PFSK-1 (cell line): ENCODE measurements around the gene MAP3K9.

ENCODE experiments used
- FOXP2 ChIP-seq: optimal IDR thresholded peaks from 2 replicates; pipeline ENCODE3; 2011; ENCODE audit warnings: borderline replicate concordance, control low read depth, inconsistent platforms; ENCODE audit not compliant: insufficient read depth; ENCODE audit errors: extremely low read length, extremely low read depth
- POLR2AphosphoS5 ChIP-seq: IDR thresholded peaks from 2 replicates; pipeline ENCODE4 v1.6.1; 2012; ENCODE audit warnings: low read depth, mild to moderate bottlenecking, control low read depth, low read length, moderate library complexity
- REST ChIP-seq, 2 experiments: IDR thresholded peaks; 2 replicates each; pipeline versions ENCODE4 v1.6.1 to v1.8.0; 2011 to 2012; ENCODE audit warnings: low read depth in 2 of 2, low read length in 2 of 2, control low read depth in 1 of 2, inconsistent platforms in 1 of 2, mild to moderate bottlenecking in 1 of 2, moderate library complexity in 1 of 2; ENCODE audit not compliant: insufficient read depth in 1 of 2
- SIN3A ChIP-seq: IDR thresholded peaks from 2 replicates; pipeline ENCODE4 v1.6.1; 2012; ENCODE audit warnings: mild to moderate bottlenecking, low read length, moderate library complexity, borderline replicate concordance; ENCODE audit not compliant: insufficient read depth
- TAF1 ChIP-seq: IDR thresholded peaks from 2 replicates; pipeline ENCODE4 v1.6.1; 2012; ENCODE audit warnings: low read length, control low read depth, borderline replicate concordance; ENCODE audit not compliant: insufficient read depth

Gene MAP3K9

GRCh38 chr14:70742316-70742715 is 67.0 kb downstream of the MAP3K9 start:
- no peak for TF ChIP-seq REST (IDR thresholded peaks at IDR 0.05; ENCODE audit: insufficient read depth in 1 of 2, low read depth in 2 of 2, low read length in 2 of 2)
- TF ChIP-seq FOXP2 = no peak
- TF ChIP-seq POLR2AphosphoS5 = no peak
- no peak for TF ChIP-seq SIN3A
- no peak for TF ChIP-seq TAF1

DNA sequence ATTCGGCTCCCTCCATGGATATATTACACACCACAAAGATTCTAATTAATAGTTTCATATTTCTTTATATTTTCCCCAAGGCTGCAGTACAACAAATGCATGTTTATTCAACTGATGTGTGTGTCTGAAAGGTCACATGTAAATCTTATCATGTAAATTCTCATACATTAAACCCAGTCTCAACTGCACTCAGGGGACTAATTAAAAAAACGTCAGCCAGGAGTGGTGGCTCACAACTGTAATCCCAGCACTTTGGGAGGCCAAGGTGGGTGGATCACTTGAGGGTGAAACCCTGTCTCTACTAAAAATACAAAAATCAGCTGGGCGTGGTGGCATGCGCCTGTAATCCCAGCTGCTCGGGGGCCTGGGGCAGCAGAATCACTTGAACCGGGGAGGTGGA is 67.8 kb downstream of the MAP3K9 start:
- TF ChIP-seq SIN3A (no peak), FOXP2 (no peak), REST (IDR thresholded peaks at IDR 0.05; ENCODE audit: insufficient read depth in 1 of 2, low read depth in 2 of 2, low read length in 2 of 2) (no peak), TAF1 (no peak), POLR2AphosphoS5 (no peak)

DNA sequence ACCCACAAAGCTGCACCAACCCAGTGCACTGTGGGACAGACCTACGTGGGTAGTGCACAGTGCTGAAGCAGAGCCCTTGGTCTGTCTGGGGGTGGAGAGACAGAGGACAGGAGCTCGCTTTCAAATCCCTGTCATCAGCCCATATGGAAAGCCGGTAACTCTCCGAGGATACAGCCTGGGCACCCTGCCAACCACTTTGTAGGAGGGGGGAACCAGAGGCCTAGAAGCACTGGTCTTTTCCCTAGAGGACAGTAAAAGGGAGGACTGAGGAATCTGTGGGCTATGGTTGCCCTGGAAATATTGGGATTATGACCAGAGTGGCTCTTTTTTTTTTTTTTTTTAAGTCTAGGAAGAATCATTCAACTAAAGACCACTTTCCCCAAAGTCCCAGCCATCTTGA is 74.3 kb downstream of the MAP3K9 start:
- TF ChIP-seq SIN3A (no peak), FOXP2 (no peak), TAF1 (no peak), REST (IDR thresholded peaks at IDR 0.05; ENCODE audit: insufficient read depth in 1 of 2, low read depth in 2 of 2, low read length in 2 of 2) (no peak), POLR2AphosphoS5 (no peak)

DNA sequence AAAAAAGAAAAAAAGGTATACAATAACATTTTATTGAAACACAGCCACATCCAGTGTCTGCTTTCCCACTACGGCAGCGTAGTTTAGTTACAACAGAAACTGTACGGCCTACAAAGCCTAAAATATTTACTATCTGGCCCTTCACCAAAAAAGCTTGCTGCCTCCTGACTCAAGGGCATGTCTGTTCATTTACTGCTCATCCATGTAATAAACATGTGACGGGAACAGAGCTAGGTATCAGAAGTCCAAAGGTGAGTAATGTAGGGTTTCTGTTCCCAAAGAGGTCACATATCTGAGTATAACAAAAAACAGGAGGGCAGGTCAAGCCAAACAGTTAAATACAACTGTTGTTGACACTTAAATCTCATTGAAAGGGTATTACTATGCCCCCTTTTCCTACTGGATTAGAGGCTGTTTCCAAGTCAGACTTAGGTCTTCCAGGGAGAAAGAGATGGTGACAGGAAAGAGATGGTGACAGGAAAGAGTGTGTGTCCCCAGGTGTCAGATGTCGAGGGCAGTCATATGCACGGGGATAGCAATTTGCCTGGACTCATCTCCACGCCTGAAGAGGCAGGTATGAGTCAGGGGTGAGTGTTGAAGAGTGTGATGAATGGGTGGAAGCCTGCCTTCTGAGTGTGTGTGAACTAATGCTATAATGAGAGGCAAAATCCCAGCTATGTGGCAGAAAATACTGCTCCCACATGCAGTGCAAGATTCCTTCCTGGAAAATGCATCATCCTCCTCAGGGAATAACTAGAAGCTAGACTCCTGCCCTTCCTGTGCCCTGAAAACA is 77.7 kb downstream of the MAP3K9 start:
- TF ChIP-seq REST (IDR thresholded peaks at IDR 0.05; ENCODE audit: insufficient read depth in 1 of 2, low read depth in 2 of 2, low read length in 2 of 2) = no peak
- no peak for TF ChIP-seq POLR2AphosphoS5
- TF ChIP-seq TAF1 = no peak
- TF ChIP-seq SIN3A = no peak
- no peak for TF ChIP-seq FOXP2

- no peak for TF ChIP-seq TAF1
- TF ChIP-seq FOXP2 = no peak
- no peak for TF ChIP-seq REST (IDR thresholded peaks at IDR 0.05; ENCODE audit: insufficient read depth in 1 of 2, low read depth in 2 of 2, low read length in 2 of 2)
- no peak for TF ChIP-seq POLR2AphosphoS5
- TF ChIP-seq SIN3A = no peak
These were observed 78.9 kb downstream of the MAP3K9 start for GRCh38 chr14:70730393-70730792.
